HepG2 (cell line): ENCODE measurements around the gene NCOA5. TPM values are rescaled to one million over a fixed set of nuclear protein-coding genes. Genes with fewer than 3 reads are reported as not detected.
A peak's percentile ranks its signal among the peaks of the same experiment; 100 is the strongest.

Experiments
- ATAC-seq: fragments of 200-7000 bp; cut with Tn5 transposase; 3 replicates; pipeline ENCODE4 v1.9.1; 2020; ENCODE audit warnings: mild to moderate bottlenecking, moderate library complexity
- BruUV-seq: library from RNA; stranded (reverse); fragments of 400-500 nt; replicated peaks from 2 replicates; lab custom pipeline; 2021; lab: Mats Ljungman, UMichigan
- CTCF ChIA-PET: fragments of 300-600 bp; formaldehyde crosslinking; extraction: SDS; loops from one replicate; lab custom pipeline; 2021; ENCODE audit warnings: low total read pairs, inconsistent platforms, low intra/inter-chr PET ratio; lab: Yijun Ruan, JAX
- POLR2A ChIA-PET: fragments of 350-600 bp; sonication (Branson Sonifier 250); formaldehyde crosslinking; loops from one replicate; lab custom pipeline; 2020; ENCODE audit warnings: antibody characterized with exemption, inconsistent platforms; lab: Yijun Ruan, JAX
- DNase-seq: peaks from one replicate; pipeline ENCODE4 v3.0.0-alpha.2; 2015; ENCODE audit warnings: low spot score
- FAIRE-seq: peaks from 3 replicates; lab custom pipeline; 2011; peaks lifted over from hg19 to GRCh38; lab: Jason Lieb, UNC
- H2AFZ ChIP-seq: one replicate; pipeline ENCODE4 v1.6.1; 2011; ENCODE audit warnings: low read length, inconsistent platforms
- H3K27ac ChIP-seq: fragments of 300-600 bp; 3 replicates; pipeline ENCODE4 v1.8.0; 2011; ENCODE audit warnings: mixed run types, mild to moderate bottlenecking, mixed read lengths, low read length, inconsistent platforms; ENCODE audit not compliant: insufficient read depth; ENCODE audit errors: extremely low read length
- H3K27me3 ChIP-seq, 2 experiments: fragments of 200-600 bp in 1 of 2; 2 replicates in 1 of 2; 3 replicates in 1 of 2; pipeline versions ENCODE4 v1.6.0 to v1.8.0; 2011; ENCODE audit warnings: low read length in 2 of 2, mild to moderate bottlenecking in 2 of 2, moderate library complexity in 2 of 2, inconsistent platforms in 1 of 2; ENCODE audit not compliant: insufficient read depth in 2 of 2, control insufficient read depth in 1 of 2
- H3K36me3 ChIP-seq, 2 experiments: fragments of 200-600 bp in 1 of 2; replicated peaks in 1 of 2; 2 replicates in 1 of 2; 3 replicates in 1 of 2; pipeline versions ENCODE4 v1.5.1 to v1.8.0; 2011; ENCODE audit warnings: low read length in 2 of 2, inconsistent platforms in 1 of 2; ENCODE audit not compliant: insufficient read depth in 2 of 2, control insufficient read depth in 1 of 2
- H3K4me1 ChIP-seq: 2 replicates; pipeline ENCODE4 v1.5.1; 2012; ENCODE audit warnings: low read length, inconsistent platforms; ENCODE audit not compliant: insufficient read depth
- H3K4me2 ChIP-seq: 2 replicates; pipeline ENCODE4 v1.6.0; 2011; ENCODE audit warnings: low read depth, low read length, inconsistent platforms
- H3K4me3 ChIP-seq, 3 experiments: fragments of 200-600 bp in 1 of 3; sonication (generic), shearing (Covaris generic) in 1 of 3; replicated peaks in 1 of 3; 2 replicates each; pipeline ENCODE4 v1.5.1; 2011 to 2016; ENCODE audit warnings: low read length in 3 of 3, inconsistent platforms in 2 of 3, low read depth in 2 of 3, mild to moderate bottlenecking in 2 of 3, control low read depth in 1 of 3, mixed read lengths in 1 of 3; ENCODE audit not compliant: insufficient read depth in 1 of 3
- H3K79me2 ChIP-seq: one replicate; pipeline ENCODE4 v1.6.1; 2011; ENCODE audit warnings: low read length, inconsistent platforms; ENCODE audit not compliant: insufficient read depth
- H3K9ac ChIP-seq: 2 replicates; pipeline ENCODE4 v1.6.0; 2011; ENCODE audit warnings: mild to moderate bottlenecking, low read depth, low read length, inconsistent platforms; ENCODE audit not compliant: insufficient read depth
- H3K9me3 ChIP-seq: 2 replicates; pipeline ENCODE4 v1.5.1; 2012; ENCODE audit warnings: mild to moderate bottlenecking, low read length
- H4K20me1 ChIP-seq: 2 replicates; pipeline ENCODE4 v1.6.0; 2011; ENCODE audit warnings: inconsistent platforms, mild to moderate bottlenecking, low read length, moderate library complexity; ENCODE audit not compliant: insufficient read depth
- CC2D1A ChIP-seq: sonication (generic); formaldehyde crosslinking; IDR thresholded peaks from 2 replicates; pipeline ENCODE4 v1.8.1; 2023; ENCODE audit warnings: mild to moderate bottlenecking, missing genetic modification reagents
- CCAR2 ChIP-seq: fragments of 200-400 bp; formaldehyde crosslinking; optimal IDR thresholded peaks from 2 replicates; pipeline ENCODE3; 2018; ENCODE audit warnings: low read depth, mild to moderate bottlenecking, low read length, moderate library complexity
- FOXA3 ChIP-seq: IDR thresholded peaks from 2 replicates; pipeline ENCODE4 v1.6.1; 2016; ENCODE audit warnings: missing genetic modification reagents, missing compliant biosample characterization
- HNRNPK ChIP-seq: fragments of 200-400 bp; formaldehyde crosslinking; IDR thresholded peaks from 2 replicates; pipeline ENCODE4 v1.6.1; 2018; ENCODE audit warnings: low read length, low read depth, moderate library complexity, mild to moderate bottlenecking; ENCODE audit not compliant: poor library complexity, severe bottlenecking
- MEIS2 ChIP-seq: sonication (generic); formaldehyde crosslinking; IDR thresholded peaks from 2 replicates; pipeline ENCODE4 v1.9.0; 2021; ENCODE audit warnings: mild to moderate bottlenecking, missing genetic modification reagents
- MTA3 ChIP-seq: sonication (generic); formaldehyde crosslinking; IDR thresholded peaks from 2 replicates; pipeline ENCODE4 v1.4.0; 2020; ENCODE audit warnings: missing genetic modification reagents
- SSRP1 ChIP-seq: IDR thresholded peaks from 2 replicates; pipeline ENCODE4 v1.6.1; 2016; ENCODE audit warnings: control low read depth
- XRCC5 ChIP-seq: fragments of 200-400 bp; formaldehyde crosslinking; optimal IDR thresholded peaks from 2 replicates; pipeline ENCODE3; 2017; ENCODE audit warnings: mild to moderate bottlenecking, low read length
- ZBTB3 ChIP-seq: sonication (generic); formaldehyde crosslinking; IDR thresholded peaks from 2 replicates; pipeline ENCODE4 v1.4.0; 2020; ENCODE audit warnings: low read depth, mild to moderate bottlenecking, moderate library complexity, missing genetic modification reagents, borderline replicate concordance
- ZKSCAN1 ChIP-seq: fragments of 150-350 bp; IDR thresholded peaks from 2 replicates; pipeline ENCODE4 v1.6.1; 2014; ENCODE audit warnings: low read length
- ZNF20 ChIP-seq: sonication (generic); formaldehyde crosslinking; IDR thresholded peaks from 2 replicates; pipeline ENCODE4 v1.4.0; 2020; ENCODE audit warnings: mild to moderate bottlenecking, moderate library complexity, missing genetic modification reagents
- ZNF224 ChIP-seq: sonication (generic); formaldehyde crosslinking; IDR thresholded peaks from 2 replicates; pipeline ENCODE4 v1.5.0; 2020; ENCODE audit warnings: mild to moderate bottlenecking, missing genetic modification reagents
- ZNF430 ChIP-seq: sonication (generic); formaldehyde crosslinking; IDR thresholded peaks from 2 replicates; pipeline ENCODE4 v1.9.0; 2021; ENCODE audit warnings: mild to moderate bottlenecking, missing genetic modification reagents
- ZNF562 ChIP-seq: sonication (generic); formaldehyde crosslinking; IDR thresholded peaks from 2 replicates; pipeline ENCODE4 v1.8.0; 2022; ENCODE audit warnings: missing genetic modification reagents, borderline replicate concordance
- ZSCAN29 ChIP-seq: sonication (generic); formaldehyde crosslinking; conservative IDR thresholded peaks from 2 replicates; pipeline ENCODE4 v1.4.0; 2020; ENCODE audit warnings: mild to moderate bottlenecking, missing genetic modification reagents
- WGBS: methylation state at CpG from one replicate; pipeline ENCODE4 v1.1.6; 2017; ENCODE audit warnings: low lambda C conversion rate; 5-methylcytosine and 5-hydroxymethylcytosine counted together
- in situ Hi-C: cut with HindIII; loops from 2 replicates; pipeline ENCODE4 v1.10.0; 2017; ENCODE audit warnings: low pct_unique_long_range_greater_than_20kb; ENCODE audit not compliant: extremely low pct_ligation_motif_present
- intact Hi-C: fragments of 100-400 bp; cut with micrococcal nuclease; formaldehyde crosslinking; loops from one replicate; pipeline ENCODE4 v1.10.0; 2022; ENCODE audit not compliant: unreplicated experiment
- polyA plus RNA-seq, 8 experiments: library from polyadenylated mRNA; depleted of rRNA in 3 of 8; stranded (reverse) in 7 of 8; unstranded in 1 of 8; fragments of >200 nt; fragmentation: Illumina TruSeq in 4 of 8; extraction: Trizol in 4 of 8; gene quantifications; 2 replicates each; pipeline versions ENCODE4 v1.2.1 to v1.2.3, GENCODE V29; 2011 to 2016; ENCODE audit warnings: low read depth in 4 of 8, missing spikeins in 1 of 8, mixed read lengths in 1 of 8; ENCODE audit not compliant: insufficient read depth in 1 of 8
- total RNA-seq, 5 experiments: library from RNA; depleted of rRNA; stranded (reverse); fragments of >200 nt; fragmentation: Illumina TruSeq; extraction: Trizol; gene quantifications; 2 replicates each; pipeline ENCODE4 v1.2.3, GENCODE V29; 2016; ENCODE audit warnings: low read depth in 1 of 5
- TF ChIP-seq, protein P1 (sequence below): sonication (generic); formaldehyde crosslinking; IDR thresholded peaks from 2 replicates; pipeline ENCODE4 v1.8.0; 2022; ENCODE audit warnings: missing genetic modification reagents, mild to moderate bottlenecking, borderline replicate concordance
- TF ChIP-seq, protein P2 (sequence below), 2 experiments: sonication (generic) in 1 of 2; formaldehyde crosslinking in 1 of 2; IDR thresholded peaks; 2 replicates each; pipeline versions ENCODE4 v1.6.1 to v1.9.0; 2014 to 2022; ENCODE audit warnings: antibody characterized with exemption in 1 of 2, borderline replicate concordance in 1 of 2, inconsistent platforms in 1 of 2, low read depth in 1 of 2, missing genetic modification reagents in 1 of 2

The NCOA5 gene
- total and polyA plus RNA-seq, 2 of the 13 experiments (the other 11 are each of a cell fraction or from before 2014, with no cell fraction given) = 16.5 to 28.4 TPM

DNA sequence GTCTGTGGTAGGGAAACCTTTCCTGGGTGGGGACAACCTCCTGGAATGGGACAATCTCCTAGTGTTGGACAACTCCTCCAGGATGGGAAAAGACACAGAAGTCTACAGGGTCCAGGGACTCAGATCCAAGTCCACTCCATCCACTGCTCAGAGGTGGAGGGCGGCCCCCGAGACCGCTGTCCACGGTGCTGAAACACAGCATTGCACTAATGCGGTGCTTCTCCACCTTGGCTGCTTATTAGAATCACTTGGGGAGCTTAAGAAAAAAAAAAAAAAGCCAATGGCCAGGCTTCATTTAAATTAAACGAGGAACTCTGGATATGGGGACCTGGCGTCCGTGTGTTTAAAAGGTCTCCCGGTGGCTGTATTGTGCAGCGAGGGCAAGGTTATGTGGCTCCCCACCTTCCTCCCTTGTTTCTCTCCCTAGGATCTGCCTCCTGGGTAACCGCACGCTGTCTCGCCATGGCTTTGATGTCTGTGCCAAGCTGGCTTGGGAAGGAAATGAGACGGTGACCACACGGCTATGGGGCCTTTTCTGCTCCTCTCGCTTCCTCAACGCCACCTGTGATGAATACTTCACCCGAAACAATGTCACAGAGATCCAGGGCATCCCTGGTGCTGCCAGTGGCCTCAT lies 48.7 kb downstream of the NCOA5 start (continued):
- TF ChIP-seq ZNF20 (0 out of 2 replicates have a peak, but pooled peaks have one; percentile 62), ZSCAN29 (CRISPR knock-in tag) (no peak), MEIS2 (CRISPR knock-in tag) (peak; percentile 96), ZKSCAN1 (no peak), MTA3 (CRISPR knock-in tag) (no peak)

DNA sequence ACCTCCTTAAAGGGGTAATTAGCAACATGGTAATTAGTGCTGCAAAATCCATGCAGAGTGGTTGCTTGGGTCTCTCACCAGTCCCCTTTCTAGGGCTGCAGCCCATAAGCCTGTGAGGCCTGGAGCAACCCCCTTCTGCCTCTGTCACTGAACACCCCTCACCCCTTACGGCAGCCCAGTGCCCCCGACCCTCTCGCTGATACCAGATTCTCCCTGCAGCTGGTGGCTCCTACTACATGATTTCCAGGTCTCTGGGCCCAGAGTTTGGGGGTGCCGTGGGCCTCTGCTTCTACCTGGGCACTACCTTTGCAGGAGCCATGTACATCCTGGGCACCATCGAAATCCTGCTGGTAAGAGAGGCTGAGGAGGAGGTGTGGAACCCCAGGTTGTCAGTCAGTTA lies 52.7 kb downstream of the NCOA5 start:
- peaks cover 2 to 16% of the 10 kb centered on the region in 2 experiments; a peak in 4 of 5 replicates for H3K27me3 ChIP-seq
- ATAC-seq (no peak), DNase-seq (no peak), FAIRE-seq (no peak)
- ChIA-PET POLR2A (no interaction called here), CTCF (no interaction called here)
- no TSS peak for BruUV-seq
- no peaks in the 10 kb centered on the region for H3K36me3 ChIP-seq
- H3K4me2 ChIP-seq = no peak overlapping the region
- H3K9me3 ChIP-seq = no peaks in the 10 kb centered on the region
- in situ Hi-C loops (no loop called here), intact Hi-C loops (no loop called here)
- H3K4me1 ChIP-seq = no peaks in the 10 kb centered on the region
- no peak overlapping the region for H2AFZ ChIP-seq
- no peaks in the 10 kb centered on the region for H3K79me2 ChIP-seq
- H4K20me1 ChIP-seq = peaks cover 6% of the 10 kb centered on the region; the same call in 1 of the 2 replicates
- no peak overlapping the region for H3K4me3 ChIP-seq
- H3K27ac ChIP-seq = no peak overlapping the region
- H3K9ac ChIP-seq = no peak overlapping the region
- WGBS = 4% methylated on average over 5 of the region's 5 CpGs
- TF ChIP-seq, protein P1, sequence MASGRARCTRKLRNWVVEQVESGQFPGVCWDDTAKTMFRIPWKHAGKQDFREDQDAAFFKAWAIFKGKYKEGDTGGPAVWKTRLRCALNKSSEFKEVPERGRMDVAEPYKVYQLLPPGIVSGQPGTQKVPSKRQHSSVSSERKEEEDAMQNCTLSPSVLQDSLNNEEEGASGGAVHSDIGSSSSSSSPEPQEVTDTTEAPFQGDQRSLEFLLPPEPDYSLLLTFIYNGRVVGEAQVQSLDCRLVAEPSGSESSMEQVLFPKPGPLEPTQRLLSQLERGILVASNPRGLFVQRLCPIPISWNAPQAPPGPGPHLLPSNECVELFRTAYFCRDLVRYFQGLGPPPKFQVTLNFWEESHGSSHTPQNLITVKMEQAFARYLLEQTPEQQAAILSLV (CRISPR knock-in tag) = no peak
- TF ChIP-seq CCAR2 = no peak
- TF ChIP-seq HNRNPK = no peak
- TF ChIP-seq SSRP1 (CRISPR knock-in tag) = no peak
- no peak for TF ChIP-seq ZNF430 (CRISPR knock-in tag)
- no peak for TF ChIP-seq ZNF562 (CRISPR knock-in tag)
- TF ChIP-seq ZNF224 (CRISPR knock-in tag) = no peak
- no peak for TF ChIP-seq CC2D1A (CRISPR knock-in tag)
- TF ChIP-seq FOXA3 = no peak
- no peak for TF ChIP-seq XRCC5
- no peak for TF ChIP-seq ZBTB3 (CRISPR knock-in tag)
- TF ChIP-seq, protein P2, sequence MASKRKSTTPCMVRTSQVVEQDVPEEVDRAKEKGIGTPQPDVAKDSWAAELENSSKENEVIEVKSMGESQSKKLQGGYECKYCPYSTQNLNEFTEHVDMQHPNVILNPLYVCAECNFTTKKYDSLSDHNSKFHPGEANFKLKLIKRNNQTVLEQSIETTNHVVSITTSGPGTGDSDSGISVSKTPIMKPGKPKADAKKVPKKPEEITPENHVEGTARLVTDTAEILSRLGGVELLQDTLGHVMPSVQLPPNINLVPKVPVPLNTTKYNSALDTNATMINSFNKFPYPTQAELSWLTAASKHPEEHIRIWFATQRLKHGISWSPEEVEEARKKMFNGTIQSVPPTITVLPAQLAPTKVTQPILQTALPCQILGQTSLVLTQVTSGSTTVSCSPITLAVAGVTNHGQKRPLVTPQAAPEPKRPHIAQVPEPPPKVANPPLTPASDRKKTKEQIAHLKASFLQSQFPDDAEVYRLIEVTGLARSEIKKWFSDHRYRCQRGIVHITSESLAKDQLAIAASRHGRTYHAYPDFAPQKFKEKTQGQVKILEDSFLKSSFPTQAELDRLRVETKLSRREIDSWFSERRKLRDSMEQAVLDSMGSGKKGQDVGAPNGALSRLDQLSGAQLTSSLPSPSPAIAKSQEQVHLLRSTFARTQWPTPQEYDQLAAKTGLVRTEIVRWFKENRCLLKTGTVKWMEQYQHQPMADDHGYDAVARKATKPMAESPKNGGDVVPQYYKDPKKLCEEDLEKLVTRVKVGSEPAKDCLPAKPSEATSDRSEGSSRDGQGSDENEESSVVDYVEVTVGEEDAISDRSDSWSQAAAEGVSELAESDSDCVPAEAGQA (IDR thresholded peaks at IDR 0.05; ENCODE audit: low read depth) = no peak
- TF ChIP-seq, protein P2 (CRISPR knock-in tag; IDR thresholded peaks at IDR 0.05; ENCODE audit: borderline replicate concordance) = no peak
